Aorta (tissue), 5 donors: ENCODE measurements around the gene ARSJ. TPM values are rescaled to one million over a fixed set of nuclear protein-coding genes. Genes with fewer than 3 reads are reported as not detected.

ENCODE experiments used
- ATAC-seq: fragments of 200-7000 bp; cut with Tn5 transposase; one replicate; pipeline ENCODE4 v1.9.1; 2022; ENCODE audit warnings: moderate library complexity; ENCODE audit not compliant: low FRiP score
- DNase-seq, 2 donors: peaks; one replicate each; pipeline ENCODE4 v3.0.0-alpha.2; 2020
- H3K27ac ChIP-seq, 2 donors: one replicate each; pipeline ENCODE4 v1.5.1; 2013; ENCODE audit warnings: low read length in 2 of 2, mild to moderate bottlenecking in 2 of 2, moderate library complexity in 2 of 2, control low read depth in 1 of 2, inconsistent platforms in 1 of 2, low read depth in 1 of 2
- H3K27me3 ChIP-seq, 2 donors: one replicate each; pipeline ENCODE4 v1.6.1; 2013; ENCODE audit warnings: control low read depth in 1 of 2, low read length in 1 of 2, mild to moderate bottlenecking in 1 of 2, moderate library complexity in 1 of 2; ENCODE audit not compliant: insufficient read depth in 2 of 2, control insufficient read depth in 1 of 2
- H3K36me3 ChIP-seq, 2 donors: one replicate each; pipeline ENCODE4 v1.6.1; 2013; ENCODE audit warnings: control low read depth in 1 of 2, low read length in 1 of 2, mild to moderate bottlenecking in 1 of 2; ENCODE audit not compliant: insufficient read depth in 2 of 2, control insufficient read depth in 1 of 2
- H3K4me1 ChIP-seq, 2 donors: one replicate each; pipeline ENCODE4 v1.6.1; 2013; ENCODE audit warnings: low read length in 2 of 2, control low read depth in 1 of 2, mild to moderate bottlenecking in 1 of 2, moderate library complexity in 1 of 2; ENCODE audit not compliant: insufficient read depth in 2 of 2, control insufficient read depth in 1 of 2
- H3K4me3 ChIP-seq, 2 donors: one replicate each; pipeline ENCODE4 v1.5.1; 2013; ENCODE audit warnings: low read length in 2 of 2, control low read depth in 1 of 2, mild to moderate bottlenecking in 1 of 2
- H3K9me3 ChIP-seq: one replicate; pipeline ENCODE4 v1.6.1; 2013; ENCODE audit warnings: mild to moderate bottlenecking, low read length; ENCODE audit not compliant: control insufficient read depth
- WGBS, 2 donors: extraction: QIAGEN DNeasy Blood & Tissue Kit; methylation state at CpG; one replicate each; pipeline ENCODE4 v1.1.7; 2013; 5-methylcytosine and 5-hydroxymethylcytosine counted together
- intact Hi-C, 2 donors: fragments of 100-400 bp; cut with DNase I; formaldehyde crosslinking; loops; one replicate each; pipeline versions ENCODE4 v1.14.2 to v1.15.0; 2022
- long read RNA-seq, 2 donors: library from polyadenylated mRNA; unstranded; transcript quantifications; one replicate each; pipeline ENCODE4 v2.0.0, GENCODE V29; 2020 to 2021
- polyA plus RNA-seq, 2 donors: library from polyadenylated mRNA; stranded (reverse); fragments of 200-250 nt; gene quantifications; one replicate each; pipeline ENCODE4 v1.2.3, GENCODE V29; 2013
- total RNA-seq, 2 donors: library from RNA; stranded (reverse); fragmentation: NEBNext Ultra II Directional; extraction: Animal tissue kit (Norgen Biotek cat#: 25700); gene quantifications; one replicate each; pipeline ENCODE4 v1.2.1, GENCODE V29; 2021
- donor health status: healthy with polysubstance abuse.
- donor health status: Bipolar disorder and iron deficiency.
- donor health status: DM: no; HTN: no; CAD: no.
- donor health status: DM: no; HTN: no; CAD: no.
- donor health status: DM: yes; HTN: yes; CAD: no.

Gene ARSJ
- total RNA-seq (10 to 100 TPM; 13.5 to 42.4 TPM), polyA plus RNA-seq (1 to 10 TPM; 4.5 to 4.9 TPM)
- long read RNA-seq, donor 1, full-length matches to known transcripts, result 72 of 150 reads
- long read RNA-seq, donor 1, partial matches to known transcripts, result 5 of 150 reads
- long read RNA-seq, donor 1, other reads (novel, unspliced or antisense), result 73 of 150 reads
- long read RNA-seq, donor 2, full-length matches to known transcripts, result 4 of 8 reads
- long read RNA-seq, donor 2, partial matches to known transcripts, result 0 of 8 reads
- long read RNA-seq, donor 2, other reads (novel, unspliced or antisense), result 4 of 8 reads

- Histone ChIP-seq H3K27ac (peak within 1 kb of the TSS; percentile 71 to 87), H3K27me3 (no peaks in the 10 kb centered on the region), H3K4me3 (peak within 1 kb of the TSS; percentile 71 to 93), H3K4me1 (peaks cover 0 to 7% of the 10 kb centered on the region in 2 donors), H3K9me3 (no peaks in the 10 kb centered on the region), H3K36me3 (no peaks in the 10 kb centered on the region)
- WGBS, 2 donors, result 0 to 1% methylated on average over 50 of the region's 50 CpGs
- intact Hi-C loops, result loop anchor here (5.0 to 10.0 kb wide), 4 partner anchors 217 to 585 kb away; partner anchors contain the start of gene CAMK2D (in 1 of the 2)
- ATAC-seq, result peak; percentile 86
- peak; percentile 68 to 92 for DNase-seq
Measured at GRCh38 chr4:113979148-113979904, at the start of gene ARSJ. Gene ARSJ (minus strand): TSS chr4:113979647. CDS start chr4:113978834, 813 bp downstream.

GRCh38 chr4:114028071-114028470 lies 48.6 kb upstream of the ARSJ start:
- H3K36me3 ChIP-seq, result no peaks in the 10 kb centered on the region
- H3K27ac ChIP-seq, result no peak overlapping the region
- no peaks in the 10 kb centered on the region for H3K27me3 ChIP-seq
- no peaks in the 10 kb centered on the region for H3K9me3 ChIP-seq
- DNase-seq (no peak), ATAC-seq (no peak)
- H3K4me3 ChIP-seq, result no peak overlapping the region
- intact Hi-C loops, result no loop called here
- no peaks in the 10 kb centered on the region for H3K4me1 ChIP-seq

GRCh38 chr4:114027596-114027995 lies 48.1 kb upstream of the ARSJ start:
- Histone ChIP-seq H3K27me3 (no peaks in the 10 kb centered on the region), H3K27ac (no peak overlapping the region), H3K36me3 (no peaks in the 10 kb centered on the region), H3K9me3 (no peaks in the 10 kb centered on the region), H3K4me1 (no peaks in the 10 kb centered on the region), H3K4me3 (no peak overlapping the region)
- DNase-seq, result no peak
- no peak for ATAC-seq
- intact Hi-C loops, result no loop called here

- intact Hi-C loops, result no loop called here
- no peaks in the 10 kb centered on the region for H3K27me3 ChIP-seq
- ATAC-seq (no peak), DNase-seq (no peak)
- no peaks in the 10 kb centered on the region for H3K9me3 ChIP-seq
- H3K4me1 ChIP-seq, result no peaks in the 10 kb centered on the region
- no peak overlapping the region for H3K4me3 ChIP-seq
- WGBS, 2 donors, result 97% methylated on average over 3 of the region's 3 CpGs
- no peaks in the 10 kb centered on the region for H3K36me3 ChIP-seq
- H3K27ac ChIP-seq, result no peak overlapping the region
Measured at GRCh38 chr4:114026447-114026846, 47.0 kb upstream of the ARSJ start.

- intact Hi-C loops, result no loop called here
- no peaks in the 10 kb centered on the region for H3K9me3 ChIP-seq
- no peaks in the 10 kb centered on the region for H3K4me1 ChIP-seq
- no peak overlapping the region for H3K27ac ChIP-seq
- DNase-seq (no peak), ATAC-seq (no peak)
- WGBS, 2 donors, result 89 to 92% methylated on average over 5 of the region's 5 CpGs
- no peak overlapping the region for H3K4me3 ChIP-seq
- no peaks in the 10 kb centered on the region for H3K27me3 ChIP-seq
- H3K36me3 ChIP-seq, result no peaks in the 10 kb centered on the region
Measured at GRCh38 chr4:114025176-114025777, 45.8 kb upstream of the ARSJ start.

- intact Hi-C loops, result no loop called here
- H3K36me3 ChIP-seq, result no peaks in the 10 kb centered on the region
- H3K27ac ChIP-seq, result no peak overlapping the region
- no peaks in the 10 kb centered on the region for H3K4me1 ChIP-seq
- no peaks in the 10 kb centered on the region for H3K9me3 ChIP-seq
- H3K4me3 ChIP-seq, result no peak overlapping the region
- DNase-seq (no peak), ATAC-seq (no peak)
- WGBS, 2 donors, result 92 to 93% methylated on average over 3 of the region's 3 CpGs
- H3K27me3 ChIP-seq, result no peaks in the 10 kb centered on the region
Measured at GRCh38 chr4:114021451-114021850, 42.0 kb upstream of the ARSJ start.

GRCh38 chr4:114019969-114020358 lies 40.5 kb upstream of the ARSJ start:
- H3K36me3 ChIP-seq, result no peaks in the 10 kb centered on the region
- WGBS, 2 donors, result 89 to 91% methylated on average over 1 of the region's 1 CpG
- no peak overlapping the region for H3K27ac ChIP-seq
- H3K27me3 ChIP-seq, result no peaks in the 10 kb centered on the region
- no peak for DNase-seq
- H3K4me1 ChIP-seq, result no peaks in the 10 kb centered on the region
- ATAC-seq, result no peak
- H3K4me3 ChIP-seq, result no peak overlapping the region
- intact Hi-C loops, result no loop called here
- H3K9me3 ChIP-seq, result no peaks in the 10 kb centered on the region

GRCh38 chr4:114019276-114019968 lies 40.0 kb upstream of the ARSJ start:
- Histone ChIP-seq H3K27me3 (no peaks in the 10 kb centered on the region), H3K4me3 (no peak overlapping the region), H3K9me3 (no peaks in the 10 kb centered on the region), H3K27ac (no peak overlapping the region), H3K36me3 (no peaks in the 10 kb centered on the region), H3K4me1 (no peaks in the 10 kb centered on the region)
- 44 to 47% methylated on average over 2 of the region's 2 CpGs for WGBS, 2 donors
- DNase-seq (no peak), ATAC-seq (no peak)
- intact Hi-C loops, result no loop called here
